HEK293 (cell line): ENCODE results near the gene UGGT1.

Source experiments
- CTCF ChIA-PET: fragments of 350-600 bp; formaldehyde crosslinking; extraction: SDS; loops from one replicate; lab custom pipeline; 2021; ENCODE audit warnings: antibody characterized with exemption; lab: Yijun Ruan, JAX
- POLR2A ChIA-PET: fragments of 300-600 bp; formaldehyde crosslinking; extraction: SDS; loops from one replicate; lab custom pipeline; 2020; ENCODE audit warnings: antibody characterized with exemption, inconsistent platforms; lab: Yijun Ruan, JAX
- H3K27ac ChIP-seq: fragments of 200-500 bp; sonication (Bioruptor generic); 2 replicates; pipeline ENCODE4 v1.5.1; 2014; ENCODE audit warnings: low read depth, low read length, control low read depth, inconsistent platforms; ENCODE audit errors: extremely low read depth
- H3K36me3 ChIP-seq, 2 experiments: fragments of 200-500 bp in 1 of 2; sonication (Bioruptor generic) in 1 of 2; 1 replicate in 1 of 2; 2 replicates in 1 of 2; pipeline ENCODE4 v1.5.1; 2014 to 2017; ENCODE audit warnings: inconsistent platforms in 2 of 2, low read length in 2 of 2; ENCODE audit not compliant: control insufficient read depth in 2 of 2, insufficient read depth in 1 of 2
- H3K4me1 ChIP-seq: fragments of 200-500 bp; sonication (Bioruptor generic); 2 replicates; pipeline ENCODE4 v1.5.1; 2014; ENCODE audit warnings: mild to moderate bottlenecking, low read length, inconsistent platforms; ENCODE audit not compliant: control insufficient read depth, insufficient read depth
- H3K4me3 ChIP-seq: 2 replicates; pipeline ENCODE4 v1.5.1; 2011; ENCODE audit warnings: low read depth, mild to moderate bottlenecking, control low read depth, low read length, moderate library complexity
- H3K9me3 ChIP-seq: fragments of 200-500 bp; sonication (Bioruptor generic); 2 replicates; pipeline ENCODE4 v1.5.1; 2014; ENCODE audit warnings: low read depth, low read length, inconsistent platforms; ENCODE audit not compliant: control insufficient read depth, insufficient read depth
- GLI2 ChIP-seq: fragments of 450-650 bp; formaldehyde crosslinking; IDR thresholded peaks from 2 replicates; pipeline ENCODE4; 2017; ENCODE audit warnings: missing biosample characterization, missing genetic modification characterization, low read depth, borderline replicate concordance
- GLIS1 ChIP-seq: fragments of 450-650 bp; formaldehyde crosslinking; IDR thresholded peaks from 2 replicates; pipeline ENCODE4 v1.5.1; 2016; ENCODE audit warnings: missing biosample characterization, missing genetic modification characterization
- REPIN1 ChIP-seq: fragments of 450-650 bp; formaldehyde crosslinking; IDR thresholded peaks from 2 replicates; pipeline ENCODE4 v1.5.1; 2017; ENCODE audit warnings: missing biosample characterization, missing genetic modification characterization, low read depth
- TCF7L2 ChIP-seq: IDR thresholded peaks from 2 replicates; pipeline ENCODE4 v1.6.1; 2011; ENCODE audit warnings: low read depth, mild to moderate bottlenecking, inconsistent platforms, low read length, moderate library complexity, borderline replicate concordance
- YY2 ChIP-seq: fragments of 450-650 bp; formaldehyde crosslinking; IDR thresholded peaks from 2 replicates; pipeline ENCODE4 v1.5.1; 2016; ENCODE audit warnings: missing biosample characterization, missing genetic modification characterization
- ZNF112 ChIP-seq: fragments of 450-650 bp; formaldehyde crosslinking; IDR thresholded peaks from 2 replicates; pipeline ENCODE4 v1.5.0; 2017; ENCODE audit warnings: missing biosample characterization, missing genetic modification characterization
- ZNF121 ChIP-seq: fragments of 450-650 bp; formaldehyde crosslinking; IDR thresholded peaks from 2 replicates; pipeline ENCODE4 v1.5.1; 2016; ENCODE audit warnings: missing biosample characterization, missing genetic modification characterization
- ZNF157 ChIP-seq: fragments of 450-650 bp; formaldehyde crosslinking; IDR thresholded peaks from 2 replicates; pipeline ENCODE4 v1.5.1; 2016; ENCODE audit warnings: missing biosample characterization, missing genetic modification characterization
- ZNF292 ChIP-seq: fragments of 450-650 bp; formaldehyde crosslinking; IDR thresholded peaks from 2 replicates; pipeline ENCODE4 v1.5.1; 2016; ENCODE audit warnings: low read depth, missing biosample characterization, missing genetic modification characterization, borderline replicate concordance
- ZNF335 ChIP-seq: fragments of 450-650 bp; formaldehyde crosslinking; conservative IDR thresholded peaks from 2 replicates; pipeline ENCODE4 v1.5.1; 2016; ENCODE audit warnings: missing biosample characterization, missing genetic modification characterization
- ZNF366 ChIP-seq: fragments of 450-650 bp; formaldehyde crosslinking; conservative IDR thresholded peaks from 2 replicates; pipeline ENCODE4 v1.5.1; 2016; ENCODE audit warnings: missing biosample characterization, missing genetic modification characterization
- ZNF426 ChIP-seq: fragments of 450-650 bp; formaldehyde crosslinking; IDR thresholded peaks from 2 replicates; pipeline ENCODE4 v1.5.1; 2017; ENCODE audit warnings: missing biosample characterization, missing genetic modification characterization, mild to moderate bottlenecking, inconsistent platforms, moderate library complexity
- ZNF473 ChIP-seq: fragments of 450-650 bp; formaldehyde crosslinking; IDR thresholded peaks from 2 replicates; pipeline ENCODE4 v1.5.1; 2017; ENCODE audit warnings: missing biosample characterization, missing genetic modification characterization
- ZNF623 ChIP-seq: fragments of 450-650 bp; formaldehyde crosslinking; IDR thresholded peaks from 2 replicates; pipeline ENCODE4 v1.5.1; 2016; ENCODE audit warnings: missing biosample characterization, missing genetic modification characterization
- ZNF654 ChIP-seq: fragments of 450-650 bp; formaldehyde crosslinking; IDR thresholded peaks from 2 replicates; pipeline ENCODE4 v1.5.1; 2016; ENCODE audit warnings: low read depth, missing biosample characterization, missing genetic modification characterization
- ZNF843 ChIP-seq: fragments of 450-650 bp; formaldehyde crosslinking; IDR thresholded peaks from 2 replicates; pipeline ENCODE4 v1.5.1; 2016; ENCODE audit warnings: missing biosample characterization, missing genetic modification characterization
- ZSCAN16 ChIP-seq: fragments of 450-650 bp; formaldehyde crosslinking; IDR thresholded peaks from 2 replicates; pipeline ENCODE4 v1.5.1; 2016; ENCODE audit warnings: missing biosample characterization, missing genetic modification characterization
- ZSCAN18 ChIP-seq: fragments of 450-650 bp; formaldehyde crosslinking; IDR thresholded peaks from 2 replicates; pipeline ENCODE4 v1.5.1; 2016; ENCODE audit warnings: missing biosample characterization, missing genetic modification characterization
- TF ChIP-seq, protein P1 (sequence below): fragments of 450-650 bp; IDR thresholded peaks from 2 replicates; pipeline ENCODE4 v1.5.1; 2018; ENCODE audit warnings: missing biosample characterization, missing genetic modification characterization
- TF ChIP-seq, protein P2 (sequence below): fragments of 450-650 bp; formaldehyde crosslinking; IDR thresholded peaks from 2 replicates; pipeline ENCODE4 v1.5.1; 2017; ENCODE audit warnings: missing biosample characterization, missing genetic modification characterization

UGGT1 gene

DNA sequence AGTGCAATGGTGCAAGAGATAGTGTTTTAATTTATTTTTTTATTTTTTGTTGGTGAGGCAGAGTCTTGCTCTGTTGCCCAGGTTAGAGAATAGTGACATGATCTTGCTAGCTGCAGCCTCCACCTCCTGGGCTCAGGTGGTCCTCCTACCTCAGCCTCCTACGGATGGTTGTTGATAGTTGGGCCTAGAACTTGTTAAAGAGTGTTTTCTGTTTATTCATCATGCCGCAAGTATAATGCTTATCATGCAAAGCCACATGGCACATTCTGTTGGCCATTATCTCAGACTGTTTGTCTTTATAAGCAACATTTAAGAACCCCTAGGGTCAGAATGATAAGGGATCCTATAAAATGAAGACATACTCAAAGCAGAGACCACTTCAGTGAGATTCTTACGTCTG lies 1.7 kb downstream of the UGGT1 start:
- TF ChIP-seq ZNF121 (0 out of 2 replicates have a peak, but pooled peaks have one; percentile 25), GLI2 (tag by site-specific recombination) (no peak), ZNF473 (tag by site-specific recombination) (no peak)
- no peaks in the 10 kb centered on the region for H3K9me3 ChIP-seq
- ChIA-PET CTCF (interaction anchor here (0.6 to 1.5 kb wide), 4 partner anchors 9 to 29 kb away, joined by 3 to 5 read pairs (median 4); no protein-coding TSS in a partner anchor), POLR2A (interaction anchor here (0.6 kb wide), 1 partner anchor 212 kb away, joined by 3 read pairs; no protein-coding TSS in a partner anchor)
- H3K4me1 ChIP-seq = peaks cover 15% of the 10 kb centered on the region; the same call in 1 of the 2 replicates
- no peak overlapping the region for H3K27ac ChIP-seq
- H3K4me3 ChIP-seq = no peak overlapping the region
- H3K36me3 ChIP-seq = peaks cover 3 to 26% of the 10 kb centered on the region in 2 experiments

DNA sequence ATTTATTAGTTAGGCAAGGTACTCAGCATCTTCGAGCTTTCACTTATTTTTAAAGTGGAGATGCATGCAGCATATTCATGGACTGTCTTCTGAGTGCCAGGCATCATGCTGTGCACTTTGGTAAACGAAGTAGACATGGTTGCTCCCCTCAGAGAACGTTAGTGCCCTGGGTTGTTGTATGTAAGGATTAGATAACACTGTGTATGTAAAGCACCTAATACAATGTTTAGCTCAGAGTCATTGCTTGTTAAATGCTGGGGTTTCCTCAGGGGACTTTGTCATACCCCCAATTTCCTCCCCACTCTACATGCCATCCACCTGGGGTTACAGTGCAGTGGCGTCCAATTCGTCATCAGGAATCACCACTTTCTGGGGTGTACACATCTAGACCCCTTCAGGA lies 2.8 kb downstream of the UGGT1 start:
- Histone ChIP-seq H3K4me1 (peaks cover 15% of the 10 kb centered on the region; the same call in 1 of the 2 replicates), H3K27ac (0 out of 2 replicates have a peak overlapping the region, but pooled peaks have one; percentile 8)
- TF ChIP-seq ZNF426 = no peak
- peak; percentile 98 for TF ChIP-seq ZSCAN16
- TF ChIP-seq, all 188 proteins: peak for 1
- no peak overlapping the region for H3K4me3 ChIP-seq
- H3K9me3 ChIP-seq = no peaks in the 10 kb centered on the region
- POLR2A ChIA-PET = no interaction called here
- CTCF ChIA-PET = interaction anchor here (1.2 kb wide), 1 partner anchor 31 kb away, joined by 3 read pairs; no protein-coding TSS in a partner anchor
- peaks cover 13 to 37% of the 10 kb centered on the region in 2 experiments for H3K36me3 ChIP-seq

DNA sequence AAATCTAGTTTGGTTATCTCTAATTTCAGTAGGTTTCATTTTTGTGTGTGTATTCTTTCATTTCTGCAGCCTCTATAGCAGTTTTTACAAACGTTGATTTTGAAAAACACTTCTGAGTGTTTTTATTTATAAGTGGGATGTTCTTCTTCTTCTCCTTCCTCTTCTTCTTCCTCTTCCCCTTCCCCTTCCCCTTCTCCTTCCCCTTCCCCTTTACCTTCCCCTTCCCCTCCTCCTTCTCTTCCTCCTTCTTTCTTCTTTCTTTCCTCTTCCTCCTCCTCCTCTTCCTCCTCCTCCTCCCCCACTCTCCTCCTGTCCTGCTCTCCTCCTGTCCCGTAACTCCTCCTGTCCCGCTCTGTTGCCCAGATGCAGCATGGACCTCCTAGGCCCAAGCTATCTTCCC lies 4.2 kb downstream of the UGGT1 start:
- Histone ChIP-seq H3K4me3 (no peak overlapping the region), H3K9me3 (no peaks in the 10 kb centered on the region), H3K36me3 (peaks cover 25 to 49% of the 10 kb centered on the region in 2 experiments), H3K27ac (no peak overlapping the region), H3K4me1 (peaks cover 15% of the 10 kb centered on the region; the same call in 1 of the 2 replicates)
- POLR2A ChIA-PET = no interaction called here
- CTCF ChIA-PET = no interaction called here
- no peak for TF ChIP-seq ZNF623 (tag by site-specific recombination)
- TF ChIP-seq, protein P1, sequence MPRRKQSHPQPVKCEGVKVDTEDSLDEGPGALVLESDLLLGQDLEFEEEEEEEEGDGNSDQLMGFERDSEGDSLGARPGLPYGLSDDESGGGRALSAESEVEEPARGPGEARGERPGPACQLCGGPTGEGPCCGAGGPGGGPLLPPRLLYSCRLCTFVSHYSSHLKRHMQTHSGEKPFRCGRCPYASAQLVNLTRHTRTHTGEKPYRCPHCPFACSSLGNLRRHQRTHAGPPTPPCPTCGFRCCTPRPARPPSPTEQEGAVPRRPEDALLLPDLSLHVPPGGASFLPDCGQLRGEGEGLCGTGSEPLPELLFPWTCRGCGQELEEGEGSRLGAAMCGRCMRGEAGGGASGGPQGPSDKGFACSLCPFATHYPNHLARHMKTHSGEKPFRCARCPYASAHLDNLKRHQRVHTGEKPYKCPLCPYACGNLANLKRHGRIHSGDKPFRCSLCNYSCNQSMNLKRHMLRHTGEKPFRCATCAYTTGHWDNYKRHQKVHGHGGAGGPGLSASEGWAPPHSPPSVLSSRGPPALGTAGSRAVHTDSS (tag by site-specific recombination) = peak; percentile 90
- TF ChIP-seq ZNF366 (tag by site-specific recombination) = peak; percentile 66

DNA sequence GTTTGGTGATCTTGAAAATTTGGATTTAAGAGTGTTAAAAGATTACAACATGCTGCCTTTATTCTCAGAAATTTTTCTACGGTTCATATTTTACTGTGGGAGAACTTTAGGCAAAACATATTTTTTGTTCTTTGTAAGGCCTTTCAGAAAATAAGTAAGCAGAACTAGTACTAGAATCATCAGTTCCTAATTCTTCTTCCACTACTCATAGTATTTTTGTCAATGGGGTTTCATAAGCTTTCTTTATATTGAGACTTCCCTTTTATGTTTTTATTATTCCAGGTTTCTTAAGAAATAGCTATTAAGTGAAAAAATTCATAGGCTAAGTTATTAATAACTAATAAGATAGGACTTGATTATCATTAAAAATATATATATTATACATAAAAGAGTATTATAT lies 12.4 kb downstream of the UGGT1 start:
- Histone ChIP-seq H3K9me3 (no peaks in the 10 kb centered on the region), H3K36me3 (peaks cover 37 to 54% of the 10 kb centered on the region in 2 experiments), H3K4me3 (no peak overlapping the region), H3K4me1 (0 out of 2 replicates have a peak, but pooled peaks cover 4% of the 10 kb centered on the region), H3K27ac (no peak overlapping the region)
- TF ChIP-seq ZNF292 = no peak
- no peak for TF ChIP-seq ZNF654
- no peak for TF ChIP-seq ZSCAN18 (tag by site-specific recombination)
- ChIA-PET CTCF (interaction anchor here (1.6 kb wide), 1 partner anchor 39 kb away, joined by 14 read pairs; no protein-coding TSS in a partner anchor), POLR2A (interaction anchor here (1.2 kb wide), 1 partner anchor 12 kb away, joined by 3 read pairs; no protein-coding TSS in a partner anchor)

GRCh38 chr2:128105072-128105471 lies 14.1 kb downstream of the UGGT1 start:
- ChIA-PET POLR2A (no interaction called here), CTCF (interaction anchor here (1.5 kb wide), 1 partner anchor 42 kb away, joined by 3 read pairs; no protein-coding TSS in a partner anchor)
- 0 out of 2 replicates have a peak, but pooled peaks cover 4% of the 10 kb centered on the region for H3K4me1 ChIP-seq
- no peak overlapping the region for H3K4me3 ChIP-seq
- peaks cover 31 to 55% of the 10 kb centered on the region in 2 experiments for H3K36me3 ChIP-seq
- H3K27ac ChIP-seq = no peak overlapping the region
- H3K9me3 ChIP-seq = no peaks in the 10 kb centered on the region
- no peak for TF ChIP-seq ZNF335
- no peak for TF ChIP-seq ZSCAN16
- TF ChIP-seq ZNF843 (tag by site-specific recombination) = no peak
- no peak for TF ChIP-seq ZNF654
- TF ChIP-seq TCF7L2 = no peak
- TF ChIP-seq, protein P2, sequence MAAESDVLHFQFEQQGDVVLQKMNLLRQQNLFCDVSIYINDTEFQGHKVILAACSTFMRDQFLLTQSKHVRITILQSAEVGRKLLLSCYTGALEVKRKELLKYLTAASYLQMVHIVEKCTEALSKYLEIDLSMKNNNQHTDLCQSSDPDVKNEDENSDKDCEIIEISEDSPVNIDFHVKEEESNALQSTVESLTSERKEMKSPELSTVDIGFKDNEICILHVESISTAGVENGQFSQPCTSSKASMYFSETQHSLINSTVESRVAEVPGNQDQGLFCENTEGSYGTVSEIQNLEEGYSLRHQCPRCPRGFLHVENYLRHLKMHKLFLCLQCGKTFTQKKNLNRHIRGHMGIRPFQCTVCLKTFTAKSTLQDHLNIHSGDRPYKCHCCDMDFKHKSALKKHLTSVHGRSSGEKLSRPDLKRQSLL = no peak
- TF ChIP-seq ZNF292 = no peak
- TF ChIP-seq REPIN1 = no peak
- TF ChIP-seq GLIS1 (tag by site-specific recombination) = no peak
- TF ChIP-seq ZNF112 = no peak
- TF ChIP-seq ZNF157 = no peak
- no peak for TF ChIP-seq YY2
